Measurements from ENCODE around the gene EZR.
"Not testable (repeated sequence)": the region's sequence is repeated elsewhere in the genome, so short reads cannot be mapped to it uniquely, and the experiment has no call there.

The EZR gene

GRCh38 chr6:158843751-158844683, 24.8 kb upstream of the EZR start:
- no peak for FAIRE-seq
- DNase-seq (ENCODE audit: low spot score): no peak

- DNase-seq (ENCODE audit: low spot score) (no peak), FAIRE-seq (no peak)
These were observed 22.2 kb upstream of the EZR start for GRCh38 chr6:158841358-158841757.

GRCh38 chr6:158840465-158840864, 21.3 kb upstream of the EZR start:
- FAIRE-seq: no peak
- no peak for DNase-seq (ENCODE audit: low spot score)

- no peak for DNase-seq (ENCODE audit: low spot score)
- no peak for FAIRE-seq
These were observed 20.6 kb upstream of the EZR start for GRCh38 chr6:158839796-158840195.

GRCh38 chr6:158838790-158839189, 19.6 kb upstream of the EZR start:
- FAIRE-seq; DNase-seq (ENCODE audit: low spot score): not testable (repeated sequence)

GRCh38 chr6:158837684-158838625, 18.8 kb upstream of the EZR start:
- FAIRE-seq: no peak
- no peak for DNase-seq (ENCODE audit: low spot score)

- FAIRE-seq (no peak), DNase-seq (ENCODE audit: low spot score) (no peak)
These were observed 17.6 kb upstream of the EZR start for GRCh38 chr6:158836625-158837311.

GRCh38 chr6:158835616-158836221, 16.6 kb upstream of the EZR start:
- FAIRE-seq: no peak

GRCh38 chr6:158834675-158835385, 15.7 kb upstream of the EZR start:
- no peak for DNase-seq (ENCODE audit: low spot score)
- FAIRE-seq: no peak

More at GRCh38 chr6:158835616-158836221, 16.6 kb upstream of the EZR start:
- DNase-seq (ENCODE audit: low spot score): no peak

- not testable (repeated sequence) for FAIRE-seq
These were observed 13.6 kb upstream of the EZR start for GRCh38 chr6:158832807-158833206.

GRCh38 chr6:158832026-158832425, 12.9 kb upstream of the EZR start:
- no peak for DNase-seq (ENCODE audit: low spot score)
- FAIRE-seq: no peak

More at GRCh38 chr6:158832807-158833206, 13.6 kb upstream of the EZR start:
- not testable (repeated sequence) for DNase-seq (ENCODE audit: low spot score)

- FAIRE-seq (no peak), DNase-seq (ENCODE audit: low spot score) (no peak)
These were observed 12.4 kb upstream of the EZR start for GRCh38 chr6:158831571-158831970.

GRCh38 chr6:158830736-158831135, 11.6 kb upstream of the EZR start:
- DNase-seq (ENCODE audit: low spot score) (no peak), FAIRE-seq (no peak)

- FAIRE-seq (no peak), DNase-seq (ENCODE audit: low spot score) (no peak)
These were observed 9.6 kb upstream of the EZR start for GRCh38 chr6:158828807-158829206.

- FAIRE-seq (no peak), DNase-seq (ENCODE audit: low spot score) (no peak)
These were observed 7.8 kb upstream of the EZR start for GRCh38 chr6:158826819-158827501.

GRCh38 chr6:158825951-158826306, 6.8 kb upstream of the EZR start:
- FAIRE-seq (no peak), DNase-seq (ENCODE audit: low spot score) (no peak)

GRCh38 chr6:158825038-158825950, 6.1 kb upstream of the EZR start:
- FAIRE-seq (no peak), DNase-seq (ENCODE audit: low spot score) (no peak)

- not testable (repeated sequence) for DNase-seq (ENCODE audit: low spot score); FAIRE-seq
These were observed 4.4 kb upstream of the EZR start for GRCh38 chr6:158823616-158824015.
